Motor neuron (in vitro differentiated cells): ENCODE measurements around the gene ST3GAL3. TPM values are rescaled to one million over a fixed set of nuclear protein-coding genes. Genes with fewer than 3 reads are reported as not detected.

Experiments used
- ATAC-seq, 8 experiments: fragments of 200-7000 bp; cut with Tn5 transposase; replicated peaks in 6 of 8; 2 replicates each; pipeline ENCODE4 v1.8.0; 2021; ENCODE audit warnings: mild to moderate bottlenecking in 8 of 8, moderate library complexity in 8 of 8
- H3K27ac ChIP-seq, 2 donors: fragments of 250-450 bp; sonication (Bioruptor Pico); 2 replicates each; pipeline ENCODE4 v1.9.0; 2021; ENCODE audit warnings: antibody characterized with exemption in 2 of 2, mild to moderate bottlenecking in 2 of 2, moderate library complexity in 1 of 2
- H3K4me1 ChIP-seq, 2 donors: fragments of 250-450 bp; sonication (Bioruptor Pico); replicated peaks in 1 of 2; 2 replicates each; pipeline ENCODE4 v1.6.1; 2021; ENCODE audit warnings: antibody characterized with exemption in 2 of 2, mild to moderate bottlenecking in 2 of 2, moderate library complexity in 1 of 2
- H3K4me3 ChIP-seq, 5 donors: fragments of 250-450 bp; sonication (Bioruptor Pico); 2 replicates each; pipeline ENCODE4 v1.9.0; 2021; ENCODE audit warnings: antibody characterized with exemption in 5 of 5, mild to moderate bottlenecking in 5 of 5, moderate library complexity in 4 of 5
- WGBS, 10 experiments: fragments of 450-650 bp; shearing (Covaris generic); methylation state at CpG; one replicate each; pipeline ENCODE4 v1.0.0; 2022; 5-methylcytosine and 5-hydroxymethylcytosine counted together
- in situ Hi-C, 9 experiments: fragments of 400-800 bp; cut with MboI; loops; one replicate each; pipeline ENCODE4 v1.15.0; 2021; ENCODE audit warnings: low sequenced_read_pairs in 9 of 9, low pct_unique_long_range_greater_than_20kb in 2 of 9; ENCODE audit not compliant: unreplicated experiment in 9 of 9
- total RNA-seq, 8 experiments: library from RNA; unstranded; fragments of 300-600 nt; gene quantifications; 2 replicates each; pipeline versions ENCODE4 v1.2.3 to v1.2.4, GENCODE V29; 2022

Gene ST3GAL3
- total RNA-seq, 8 experiments from 2014 or later: 11.7 to 30.6 (median 29.0) TPM

DNA sequence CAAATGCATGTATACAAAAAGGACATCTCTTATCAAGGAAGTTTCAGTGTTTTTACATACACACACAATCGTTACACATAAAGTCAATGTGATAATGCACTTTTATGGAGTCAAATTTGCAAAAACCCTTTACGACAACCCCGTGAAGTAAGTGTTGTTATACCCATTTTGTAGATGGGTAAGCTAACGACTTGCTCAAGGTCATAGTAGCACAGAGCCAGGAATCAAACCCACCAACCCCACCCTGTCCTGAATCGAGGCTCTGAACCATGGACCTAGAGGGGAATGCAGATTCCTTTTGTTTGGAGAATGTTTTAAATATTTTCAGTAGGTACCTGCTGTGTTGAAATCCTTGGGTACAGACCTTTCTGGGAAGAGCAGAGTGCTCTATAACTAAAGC is 148.9 kb downstream of the ST3GAL3 start:
- WGBS, 10 experiments: 80 to 100% (median 90%) methylated on average over 2 to 5 of the region's 5 CpGs; no CpG with 5 or more reads in 2 of the 10 experiments
- in situ Hi-C loops: no loop called here
- H3K4me3 ChIP-seq: no peak overlapping the region
- no peaks in the 10 kb centered on the region for H3K4me1 ChIP-seq
- H3K27ac ChIP-seq: no peak overlapping the region
- no peak for ATAC-seq

GRCh38 chr1:43857163-43857562 is 149.8 kb downstream of the ST3GAL3 start:
- no peak for ATAC-seq
- no peak overlapping the region for H3K4me3 ChIP-seq
- in situ Hi-C loops: no loop called here
- H3K4me1 ChIP-seq: no peaks in the 10 kb centered on the region
- H3K27ac ChIP-seq: no peak overlapping the region

DNA sequence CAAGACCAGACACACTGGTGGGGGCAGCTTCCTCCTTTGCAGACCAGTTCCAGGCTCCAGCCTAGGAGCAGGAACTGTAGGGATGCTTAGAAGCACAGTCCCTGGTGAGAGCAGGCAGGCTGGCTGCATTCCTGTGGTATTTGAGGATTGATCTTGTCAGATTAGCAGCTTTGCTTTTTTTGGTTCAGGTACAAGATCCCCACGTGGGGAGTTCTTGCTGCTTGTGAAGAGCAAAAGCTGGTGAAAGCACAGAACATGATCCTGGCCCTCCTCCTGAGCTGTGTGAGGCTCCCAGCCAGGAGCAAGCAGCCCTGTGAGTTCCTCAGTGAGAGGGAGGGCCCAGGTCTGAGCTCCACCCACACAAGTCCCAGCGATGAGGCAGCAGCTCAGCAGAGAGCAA is 151.0 kb downstream of the ST3GAL3 start:
- H3K4me3 ChIP-seq: no peak overlapping the region
- in situ Hi-C loops: no loop called here
- WGBS, 10 experiments: 0 to 59% (median 38%) methylated on average over 1 to 2 of the region's 2 CpGs; no CpG with 5 or more reads in 5 of the 10 experiments
- peak in 4 of 8 experiments; percentile 50 to 89 (median 82) for ATAC-seq
- no peaks in the 10 kb centered on the region for H3K4me1 ChIP-seq
- no peak overlapping the region for H3K27ac ChIP-seq

- in situ Hi-C loops: no loop called here
- H3K4me1 ChIP-seq: no peaks in the 10 kb centered on the region
- ATAC-seq: no peak
- H3K4me3 ChIP-seq: no peak overlapping the region
- 16 to 100% (median 86%) methylated on average over 1 to 2 of the region's 3 CpGs; no CpG with 5 or more reads in 2 of the 10 experiments for WGBS, 10 experiments
- no peak overlapping the region for H3K27ac ChIP-seq
These were observed 154.0 kb downstream of the ST3GAL3 start for GRCh38 chr1:43861337-43861736.

GRCh38 chr1:43861988-43862735 is 154.8 kb downstream of the ST3GAL3 start:
- 40 to 100% (median 100%) methylated on average over 1 to 7 of the region's 7 CpGs; no CpG with 5 or more reads in 1 of the 10 experiments for WGBS, 10 experiments
- Histone ChIP-seq H3K4me1 (no peaks in the 10 kb centered on the region), H3K4me3 (no peak overlapping the region), H3K27ac (no peak overlapping the region)
- in situ Hi-C loops: no loop called here
- no peak for ATAC-seq

GRCh38 chr1:43864111-43865045 is 157.0 kb downstream of the ST3GAL3 start:
- Histone ChIP-seq H3K4me3 (no peak overlapping the region), H3K27ac (no peak overlapping the region), H3K4me1 (no peaks in the 10 kb centered on the region)
- peak in 1 of 8 experiments; percentile 39 for ATAC-seq
- 80 to 100% (median 100%) methylated on average over 1 to 7 of the region's 7 CpGs; no CpG with 5 or more reads in 1 of the 10 experiments for WGBS, 10 experiments
- in situ Hi-C loops: no loop called here

DNA sequence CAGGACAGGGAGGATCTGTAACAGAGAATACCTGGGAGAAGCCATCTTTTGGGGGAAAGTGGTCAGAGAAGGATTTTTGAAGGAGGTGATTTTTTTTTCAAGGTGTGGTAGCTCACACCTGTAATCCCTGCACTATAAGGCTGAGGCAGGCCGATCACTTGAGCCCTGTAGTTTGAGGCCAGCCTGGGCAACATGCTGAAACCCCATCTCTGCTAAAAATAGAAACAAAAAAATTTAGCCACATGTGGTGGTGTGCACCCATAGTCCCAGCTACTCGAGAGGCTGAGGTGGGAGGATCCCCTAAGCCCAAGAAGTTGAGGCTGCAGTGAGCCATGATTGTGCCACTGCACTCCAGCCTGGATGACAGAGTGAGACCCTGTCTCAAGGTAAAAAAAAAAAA is 158.9 kb downstream of the ST3GAL3 start:
- ATAC-seq: no peak
- WGBS, 10 experiments: 71 to 100% (median 93%) methylated on average over 1 to 2 of the region's 2 CpGs; no CpG with 5 or more reads in 4 of the 10 experiments
- Histone ChIP-seq H3K27ac (no peak overlapping the region), H3K4me1 (no peaks in the 10 kb centered on the region), H3K4me3 (no peak overlapping the region)
- in situ Hi-C loops: no loop called here

- in situ Hi-C loops: no loop called here
- WGBS, 10 experiments: 0 to 100% (median 59%) methylated on average over 1 to 2 of the region's 2 CpGs; no CpG with 5 or more reads in 2 of the 10 experiments
- H3K27ac ChIP-seq: no peak overlapping the region
- ATAC-seq: peak in 3 of 8 experiments; percentile 86 to 91 (median 90)
- H3K4me3 ChIP-seq: no peak overlapping the region
- no peaks in the 10 kb centered on the region for H3K4me1 ChIP-seq
These were observed 160.8 kb downstream of the ST3GAL3 start for GRCh38 chr1:43867976-43868740.

DNA sequence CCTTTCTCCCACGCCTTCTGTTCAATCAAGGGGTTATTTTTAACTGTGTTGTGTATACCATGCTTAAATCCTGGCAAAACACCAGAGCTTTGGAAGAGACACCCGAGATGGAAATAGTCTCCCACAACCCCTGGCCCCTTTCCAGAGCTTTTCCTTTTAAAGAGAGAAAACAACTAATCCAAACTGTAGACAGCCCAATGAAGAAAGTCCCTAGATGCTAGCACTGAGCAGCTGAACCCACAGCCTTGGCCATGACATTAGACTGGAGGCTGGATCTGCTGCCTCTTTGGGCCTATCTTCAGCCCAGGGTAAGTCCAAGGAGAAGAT is 161.4 kb downstream of the ST3GAL3 start:
- WGBS, 10 experiments: 0 to 100% (median 48%) methylated on average over 1 to 2 of the region's 2 CpGs; no CpG with 5 or more reads in 2 of the 10 experiments
- Histone ChIP-seq H3K4me3 (no peak overlapping the region), H3K4me1 (no peaks in the 10 kb centered on the region), H3K27ac (no peak overlapping the region)
- peak in 1 of 8 experiments; percentile 24 for ATAC-seq
- in situ Hi-C loops: no loop called here

- no peak for ATAC-seq
- Histone ChIP-seq H3K4me1 (no peaks in the 10 kb centered on the region), H3K4me3 (no peak overlapping the region), H3K27ac (no peak overlapping the region)
- WGBS, 10 experiments: 87 to 100% (median 100%) methylated on average over 1 to 3 of the region's 3 CpGs; no CpG with 5 or more reads in 6 of the 10 experiments
- in situ Hi-C loops: no loop called here
These were observed 163.0 kb downstream of the ST3GAL3 start for GRCh38 chr1:43870306-43870705.

DNA sequence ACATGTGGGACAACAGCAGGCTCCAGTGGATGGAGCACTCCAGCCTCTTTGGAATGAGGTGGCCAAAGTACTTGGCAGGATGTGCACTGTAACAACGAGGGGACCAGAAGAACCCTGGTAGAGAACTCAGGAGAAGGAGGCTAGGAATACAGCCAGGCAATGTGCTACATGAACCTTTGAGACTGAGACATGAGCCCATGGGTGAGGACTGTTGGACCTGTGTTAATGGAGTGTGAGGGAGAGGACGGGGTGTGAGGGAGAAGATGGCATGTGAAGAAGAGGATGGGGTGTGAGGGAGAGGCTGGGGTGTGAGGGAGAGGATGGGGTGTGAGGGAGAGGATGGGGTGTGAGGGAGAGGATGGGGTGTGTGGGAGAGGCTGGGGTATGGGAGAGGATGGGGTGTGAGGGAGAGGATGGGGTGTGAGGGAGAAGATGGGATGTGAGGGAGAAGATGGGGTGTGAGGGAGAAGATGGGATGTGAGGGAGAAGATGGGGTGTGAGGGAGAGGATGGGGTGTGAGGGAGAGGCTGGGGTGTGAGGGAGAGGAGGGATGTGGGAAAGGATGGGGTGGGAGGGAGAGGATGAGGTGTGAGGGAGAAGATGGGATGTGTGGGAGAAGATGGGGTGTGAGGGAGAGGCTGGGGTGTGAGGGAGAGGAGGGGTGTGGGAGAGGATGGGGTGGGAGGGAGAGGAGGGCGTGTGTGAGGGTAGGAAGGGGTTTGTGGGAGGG is 164.0 kb downstream of the ST3GAL3 start:
- Histone ChIP-seq H3K27ac (no peak overlapping the region), H3K4me3 (no peak overlapping the region), H3K4me1 (no peaks in the 10 kb centered on the region)
- in situ Hi-C loops: no loop called here
- ATAC-seq: no peak
- WGBS, 10 experiments: 78 to 90% (median 86%) methylated on average over 1 to 2 of the region's 3 CpGs; no CpG with 5 or more reads in 7 of the 10 experiments

DNA sequence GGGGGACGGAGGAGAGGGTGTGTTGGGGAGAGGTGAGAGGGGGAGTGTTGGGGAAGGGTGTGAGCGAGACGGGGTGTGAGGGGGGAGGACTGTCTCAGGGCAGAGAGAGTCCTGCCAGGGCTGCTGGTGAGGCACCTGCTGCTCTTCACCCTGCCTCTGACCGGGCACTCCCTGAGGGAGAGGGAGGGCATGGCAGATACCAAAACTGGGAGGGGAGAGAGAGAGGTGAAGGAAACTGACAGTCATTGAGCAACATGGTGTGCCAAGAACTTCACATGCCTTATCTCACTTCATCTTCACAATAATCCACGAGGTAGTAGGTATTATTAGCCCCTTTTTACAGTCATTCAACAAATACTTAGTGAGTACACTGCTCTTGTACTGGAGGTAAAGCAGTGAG is 164.9 kb downstream of the ST3GAL3 start:
- in situ Hi-C loops: no loop called here
- no peak for ATAC-seq
- H3K4me3 ChIP-seq: no peak overlapping the region
- no peaks in the 10 kb centered on the region for H3K4me1 ChIP-seq
- WGBS, 10 experiments: 60 to 100% (median 81%) methylated on average over 1 to 2 of the region's 5 CpGs; no CpG with 5 or more reads in 4 of the 10 experiments
- no peak overlapping the region for H3K27ac ChIP-seq
